Fibroblast of skin of back (primary cell): ENCODE measurements around the gene WLS.
A peak's percentile ranks its signal among the peaks of the same experiment; 100 is the strongest.

Experiments
- DNase-seq: peaks from one replicate; pipeline ENCODE4 v3.0.0-alpha.2; 2013

Gene WLS

GRCh38 chr1:68131261-68131660 is 101.1 kb downstream of the WLS start:
- no peak for DNase-seq

- DNase-seq, result no peak
Observed at GRCh38 chr1:68129536-68130250, 102.6 kb downstream of the WLS start.

GRCh38 chr1:68128820-68129219 is 103.5 kb downstream of the WLS start:
- no peak for DNase-seq

GRCh38 chr1:68128157-68128556 is 104.2 kb downstream of the WLS start:
- peak; percentile 45 for DNase-seq

GRCh38 chr1:68121536-68121935 is 110.8 kb downstream of the WLS start:
- peak; percentile 69 for DNase-seq

- peak; percentile 81 for DNase-seq
Observed at GRCh38 chr1:68120136-68120791, 112.1 kb downstream of the WLS start.

- no peak for DNase-seq
Observed at GRCh38 chr1:68119445-68119844, 112.9 kb downstream of the WLS start.

- DNase-seq, result no peak
Observed at GRCh38 chr1:68117416-68117815, 114.9 kb downstream of the WLS start.

- DNase-seq, result peak; percentile 51
Observed at GRCh38 chr1:68116643-68117235, 115.6 kb downstream of the WLS start.

- no peak for DNase-seq
Observed at GRCh38 chr1:68115308-68115707, 117.0 kb downstream of the WLS start.

GRCh38 chr1:68113966-68114365 is 118.4 kb downstream of the WLS start:
- no peak for DNase-seq

- DNase-seq, result peak; percentile 80
Observed at GRCh38 chr1:68112835-68113243, 119.5 kb downstream of the WLS start.

- DNase-seq, result peak; percentile 82
Observed at GRCh38 chr1:68111519-68112436, 120.5 kb downstream of the WLS start.

- DNase-seq, result peak; percentile 41
Observed at GRCh38 chr1:68107771-68108170, 124.6 kb downstream of the WLS start.

- peak; percentile 39 for DNase-seq
Observed at GRCh38 chr1:68103884-68104554, 128.3 kb downstream of the WLS start.

- DNase-seq, result no peak
Observed at GRCh38 chr1:68103011-68103545, 129.2 kb downstream of the WLS start.

GRCh38 chr1:68101829-68102228 is 130.5 kb downstream of the WLS start:
- no peak for DNase-seq

GRCh38 chr1:68100571-68100970 is 131.8 kb downstream of the WLS start:
- no peak for DNase-seq

GRCh38 chr1:68093737-68094136 is 138.6 kb downstream of the WLS start:
- DNase-seq, result no peak

GRCh38 chr1:68087184-68087583 is 145.1 kb downstream of the WLS start:
- DNase-seq, result no peak

GRCh38 chr1:68085752-68086151 is 146.6 kb downstream of the WLS start:
- peak; percentile 11 for DNase-seq

GRCh38 chr1:68083686-68084085 is 148.6 kb downstream of the WLS start:
- no peak for DNase-seq
